SK-N-SH treated with all-trans-retinoic acid at 6 μM for 48 hours (cell line): Measurements from ENCODE around the gene GSC2.

Experiments
- ATAC-seq: fragments of 200-7000 bp; cut with Tn5 transposase; 3 replicates; pipeline ENCODE4 v1.9.1; 2020; ENCODE audit warnings: mild to moderate bottlenecking, moderate library complexity
- BACH2 ChIP-seq: fragments of 250-450 bp; sonication (Bioruptor Pico); IDR thresholded peaks from 2 replicates; pipeline ENCODE4 v1.9.0; 2021; ENCODE audit warnings: mild to moderate bottlenecking, borderline replicate concordance
- ESRRG ChIP-seq: fragments of 250-450 bp; sonication (Bioruptor Pico); IDR thresholded peaks from 2 replicates; pipeline ENCODE4 v1.6.1; 2021; ENCODE audit warnings: mild to moderate bottlenecking
- ISL1 ChIP-seq: fragments of 250-450 bp; sonication (Bioruptor Pico); IDR thresholded peaks from 2 replicates; pipeline ENCODE4 v2.1.2; 2022; ENCODE audit warnings: mild to moderate bottlenecking, moderate library complexity
- OSR1 ChIP-seq: fragments of 250-450 bp; sonication (Bioruptor Pico); IDR thresholded peaks from 2 replicates; pipeline ENCODE4 v1.8.0; 2022; ENCODE audit warnings: moderate library complexity, mild to moderate bottlenecking, inconsistent platforms
- PPARA ChIP-seq: fragments of 250-450 bp; sonication (Bioruptor Pico); IDR thresholded peaks from 2 replicates; pipeline ENCODE4 v1.5.0; 2020; ENCODE audit warnings: mild to moderate bottlenecking, borderline replicate concordance
- RARB ChIP-seq: fragments of 250-450 bp; sonication (Bioruptor Pico); IDR thresholded peaks from 2 replicates; pipeline ENCODE4 v1.8.0; 2021; ENCODE audit warnings: mild to moderate bottlenecking, moderate library complexity
- SNAI2 ChIP-seq: fragments of 250-450 bp; sonication (Bioruptor Pico); IDR thresholded peaks from 2 replicates; pipeline ENCODE4 v1.5.0; 2020; ENCODE audit warnings: mild to moderate bottlenecking, moderate library complexity
- TCF4 ChIP-seq: fragments of 250-450 bp; sonication (Bioruptor Pico); IDR thresholded peaks from 2 replicates; pipeline ENCODE4 v1.8.0; 2021; ENCODE audit warnings: mild to moderate bottlenecking, moderate library complexity, borderline replicate concordance
- TOX ChIP-seq: fragments of 250-450 bp; sonication (Bioruptor Pico); IDR thresholded peaks from 2 replicates; pipeline ENCODE4 v1.8.0; 2021; ENCODE audit warnings: mild to moderate bottlenecking, moderate library complexity, borderline replicate concordance
- ZC3H10 ChIP-seq: fragments of 250-450 bp; sonication (Bioruptor Pico); IDR thresholded peaks from 2 replicates; pipeline ENCODE4 v1.5.1; 2021; ENCODE audit warnings: mild to moderate bottlenecking, moderate library complexity
- ZFP3 ChIP-seq: fragments of 250-450 bp; sonication (Bioruptor Pico); IDR thresholded peaks from 2 replicates; pipeline ENCODE4 v1.5.0; 2020; ENCODE audit warnings: mild to moderate bottlenecking, moderate library complexity
- ZFP30 ChIP-seq: fragments of 450-650 bp; formaldehyde crosslinking; IDR thresholded peaks from 2 replicates; pipeline ENCODE4 v1.5.0; 2022; ENCODE audit warnings: mild to moderate bottlenecking, moderate library complexity
- ZNF565 ChIP-seq: fragments of 450-650 bp; formaldehyde crosslinking; conservative IDR thresholded peaks from 2 replicates; pipeline ENCODE4 v1.5.0; 2020; ENCODE audit warnings: low read depth, mild to moderate bottlenecking, moderate library complexity
- ZNF70 ChIP-seq: fragments of 450-650 bp; formaldehyde crosslinking; IDR thresholded peaks from 2 replicates; pipeline ENCODE4 v1.5.0; 2020; ENCODE audit warnings: mild to moderate bottlenecking, moderate library complexity
- ZNF8 ChIP-seq: fragments of 450-650 bp; formaldehyde crosslinking; IDR thresholded peaks from 2 replicates; pipeline ENCODE4 v1.5.0; 2020; ENCODE audit warnings: mild to moderate bottlenecking, moderate library complexity
- TF ChIP-seq, protein P1 (sequence below): fragments of 250-450 bp; sonication (Bioruptor Pico); IDR thresholded peaks from 2 replicates; pipeline ENCODE4 v1.8.0; 2020; ENCODE audit warnings: mild to moderate bottlenecking, moderate library complexity, borderline replicate concordance
- TF ChIP-seq, protein P2 (sequence below): fragments of 250-450 bp; sonication (Bioruptor Pico); IDR thresholded peaks from 2 replicates; pipeline ENCODE4 v1.5.1; 2021; ENCODE audit warnings: mild to moderate bottlenecking, moderate library complexity
- TF ChIP-seq, protein P3 (sequence below): fragments of 250-450 bp; sonication (Bioruptor Pico); IDR thresholded peaks from 2 replicates; pipeline ENCODE4 v1.8.0; 2021; ENCODE audit warnings: low read depth, mild to moderate bottlenecking, moderate library complexity, borderline replicate concordance
- TF ChIP-seq, protein P4 (sequence below): fragments of 250-450 bp; sonication (Bioruptor Pico); IDR thresholded peaks from 2 replicates; pipeline ENCODE4 v1.5.0; 2020; ENCODE audit warnings: mild to moderate bottlenecking, moderate library complexity

GSC2 gene

DNA sequence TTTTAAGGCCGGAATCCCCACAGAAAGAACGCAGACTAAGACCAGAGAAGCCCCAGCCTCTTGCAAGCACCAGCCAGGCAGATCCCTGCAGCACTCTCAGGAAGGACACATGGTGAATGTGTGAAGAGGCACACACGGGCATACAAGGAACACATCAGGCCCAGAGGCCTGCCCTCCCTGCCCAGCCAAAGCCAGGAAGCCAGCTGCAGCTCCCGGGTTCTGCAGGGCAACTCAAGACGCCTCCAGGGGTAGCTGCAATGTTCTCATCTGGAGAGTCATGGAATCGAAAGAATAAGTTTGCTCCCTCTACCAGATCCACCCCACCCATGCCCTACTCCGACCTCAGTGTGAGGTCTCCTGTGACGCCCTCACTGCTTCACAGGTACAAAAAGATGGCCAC lies 30.1 kb downstream of the GSC2 start:
- TF ChIP-seq ZNF8 (CRISPR knock-in tag) = no peak
- no peak for TF ChIP-seq BACH2 (CRISPR knock-in tag)
- TF ChIP-seq ZC3H10 (CRISPR knock-in tag) = no peak
- no peak for ATAC-seq

DNA sequence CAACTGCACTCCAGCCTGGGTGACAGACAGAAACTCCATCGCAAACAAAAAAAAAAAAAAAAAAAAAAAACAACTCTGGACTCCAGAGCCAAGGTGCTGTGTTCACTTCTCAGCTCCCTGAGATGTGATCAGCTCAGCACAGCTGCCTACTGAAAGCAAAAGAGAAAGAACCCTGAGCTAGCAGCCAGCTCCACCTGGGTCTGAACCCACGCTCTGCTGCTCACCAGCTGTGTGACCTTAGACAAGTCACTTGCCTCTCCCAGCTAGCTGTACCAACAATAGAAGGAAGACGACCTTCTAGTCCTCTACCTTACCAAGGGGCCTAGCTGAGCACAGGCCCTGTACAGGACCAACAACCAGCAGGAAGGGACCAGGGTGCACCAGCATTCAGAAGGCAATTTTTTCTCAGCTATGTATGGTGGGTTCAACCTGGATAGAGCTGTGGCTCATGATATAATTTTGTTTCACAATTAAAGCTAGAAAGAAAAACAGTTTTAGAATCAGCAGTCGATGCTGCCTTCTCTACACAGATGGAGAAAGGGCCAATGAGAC lies 31.7 kb downstream of the GSC2 start:
- TF ChIP-seq TOX (CRISPR knock-in tag) = no peak
- TF ChIP-seq, protein P1, sequence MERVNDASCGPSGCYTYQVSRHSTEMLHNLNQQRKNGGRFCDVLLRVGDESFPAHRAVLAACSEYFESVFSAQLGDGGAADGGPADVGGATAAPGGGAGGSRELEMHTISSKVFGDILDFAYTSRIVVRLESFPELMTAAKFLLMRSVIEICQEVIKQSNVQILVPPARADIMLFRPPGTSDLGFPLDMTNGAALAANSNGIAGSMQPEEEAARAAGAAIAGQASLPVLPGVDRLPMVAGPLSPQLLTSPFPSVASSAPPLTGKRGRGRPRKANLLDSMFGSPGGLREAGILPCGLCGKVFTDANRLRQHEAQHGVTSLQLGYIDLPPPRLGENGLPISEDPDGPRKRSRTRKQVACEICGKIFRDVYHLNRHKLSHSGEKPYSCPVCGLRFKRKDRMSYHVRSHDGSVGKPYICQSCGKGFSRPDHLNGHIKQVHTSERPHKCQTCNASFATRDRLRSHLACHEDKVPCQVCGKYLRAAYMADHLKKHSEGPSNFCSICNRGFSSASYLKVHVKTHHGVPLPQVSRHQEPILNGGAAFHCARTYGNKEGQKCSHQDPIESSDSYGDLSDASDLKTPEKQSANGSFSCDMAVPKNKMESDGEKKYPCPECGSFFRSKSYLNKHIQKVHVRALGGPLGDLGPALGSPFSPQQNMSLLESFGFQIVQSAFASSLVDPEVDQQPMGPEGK = no peak
- TF ChIP-seq, protein P2, sequence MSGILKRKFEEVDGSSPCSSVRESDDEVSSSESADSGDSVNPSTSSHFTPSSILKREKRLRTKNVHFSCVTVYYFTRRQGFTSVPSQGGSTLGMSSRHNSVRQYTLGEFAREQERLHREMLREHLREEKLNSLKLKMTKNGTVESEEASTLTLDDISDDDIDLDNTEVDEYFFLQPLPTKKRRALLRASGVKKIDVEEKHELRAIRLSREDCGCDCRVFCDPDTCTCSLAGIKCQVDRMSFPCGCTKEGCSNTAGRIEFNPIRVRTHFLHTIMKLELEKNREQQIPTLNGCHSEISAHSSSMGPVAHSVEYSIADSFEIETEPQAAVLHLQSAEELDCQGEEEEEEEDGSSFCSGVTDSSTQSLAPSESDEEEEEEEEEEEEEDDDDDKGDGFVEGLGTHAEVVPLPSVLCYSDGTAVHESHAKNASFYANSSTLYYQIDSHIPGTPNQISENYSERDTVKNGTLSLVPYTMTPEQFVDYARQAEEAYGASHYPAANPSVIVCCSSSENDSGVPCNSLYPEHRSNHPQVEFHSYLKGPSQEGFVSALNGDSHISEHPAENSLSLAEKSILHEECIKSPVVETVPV = no peak
- TF ChIP-seq, protein P3, sequence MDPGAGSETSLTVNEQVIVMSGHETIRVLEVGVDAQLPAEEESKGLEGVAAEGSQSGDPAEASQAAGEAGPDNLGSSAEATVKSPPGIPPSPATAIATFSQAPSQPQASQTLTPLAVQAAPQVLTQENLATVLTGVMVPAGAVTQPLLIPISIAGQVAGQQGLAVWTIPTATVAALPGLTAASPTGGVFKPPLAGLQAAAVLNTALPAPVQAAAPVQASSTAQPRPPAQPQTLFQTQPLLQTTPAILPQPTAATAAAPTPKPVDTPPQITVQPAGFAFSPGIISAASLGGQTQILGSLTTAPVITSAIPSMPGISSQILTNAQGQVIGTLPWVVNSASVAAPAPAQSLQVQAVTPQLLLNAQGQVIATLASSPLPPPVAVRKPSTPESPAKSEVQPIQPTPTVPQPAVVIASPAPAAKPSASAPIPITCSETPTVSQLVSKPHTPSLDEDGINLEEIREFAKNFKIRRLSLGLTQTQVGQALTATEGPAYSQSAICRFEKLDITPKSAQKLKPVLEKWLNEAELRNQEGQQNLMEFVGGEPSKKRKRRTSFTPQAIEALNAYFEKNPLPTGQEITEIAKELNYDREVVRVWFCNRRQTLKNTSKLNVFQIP (CRISPR knock-in tag) = no peak
- no peak for TF ChIP-seq ZNF8 (CRISPR knock-in tag)
- TF ChIP-seq TCF4 (CRISPR knock-in tag) = no peak
- TF ChIP-seq BACH2 (CRISPR knock-in tag) = no peak
- no peak for TF ChIP-seq ZNF565 (CRISPR knock-in tag)
- no peak for TF ChIP-seq SNAI2
- TF ChIP-seq ISL1 (CRISPR knock-in tag) = no peak
- TF ChIP-seq, protein P4, sequence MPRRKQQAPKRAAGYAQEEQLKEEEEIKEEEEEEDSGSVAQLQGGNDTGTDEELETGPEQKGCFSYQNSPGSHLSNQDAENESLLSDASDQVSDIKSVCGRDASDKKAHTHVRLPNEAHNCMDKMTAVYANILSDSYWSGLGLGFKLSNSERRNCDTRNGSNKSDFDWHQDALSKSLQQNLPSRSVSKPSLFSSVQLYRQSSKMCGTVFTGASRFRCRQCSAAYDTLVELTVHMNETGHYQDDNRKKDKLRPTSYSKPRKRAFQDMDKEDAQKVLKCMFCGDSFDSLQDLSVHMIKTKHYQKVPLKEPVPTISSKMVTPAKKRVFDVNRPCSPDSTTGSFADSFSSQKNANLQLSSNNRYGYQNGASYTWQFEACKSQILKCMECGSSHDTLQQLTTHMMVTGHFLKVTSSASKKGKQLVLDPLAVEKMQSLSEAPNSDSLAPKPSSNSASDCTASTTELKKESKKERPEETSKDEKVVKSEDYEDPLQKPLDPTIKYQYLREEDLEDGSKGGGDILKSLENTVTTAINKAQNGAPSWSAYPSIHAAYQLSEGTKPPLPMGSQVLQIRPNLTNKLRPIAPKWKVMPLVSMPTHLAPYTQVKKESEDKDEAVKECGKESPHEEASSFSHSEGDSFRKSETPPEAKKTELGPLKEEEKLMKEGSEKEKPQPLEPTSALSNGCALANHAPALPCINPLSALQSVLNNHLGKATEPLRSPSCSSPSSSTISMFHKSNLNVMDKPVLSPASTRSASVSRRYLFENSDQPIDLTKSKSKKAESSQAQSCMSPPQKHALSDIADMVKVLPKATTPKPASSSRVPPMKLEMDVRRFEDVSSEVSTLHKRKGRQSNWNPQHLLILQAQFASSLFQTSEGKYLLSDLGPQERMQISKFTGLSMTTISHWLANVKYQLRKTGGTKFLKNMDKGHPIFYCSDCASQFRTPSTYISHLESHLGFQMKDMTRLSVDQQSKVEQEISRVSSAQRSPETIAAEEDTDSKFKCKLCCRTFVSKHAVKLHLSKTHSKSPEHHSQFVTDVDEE (CRISPR knock-in tag) = no peak
- TF ChIP-seq OSR1 = no peak
- TF ChIP-seq ZNF70 = no peak
- TF ChIP-seq ZC3H10 (CRISPR knock-in tag) = no peak
- no peak for ATAC-seq

DNA sequence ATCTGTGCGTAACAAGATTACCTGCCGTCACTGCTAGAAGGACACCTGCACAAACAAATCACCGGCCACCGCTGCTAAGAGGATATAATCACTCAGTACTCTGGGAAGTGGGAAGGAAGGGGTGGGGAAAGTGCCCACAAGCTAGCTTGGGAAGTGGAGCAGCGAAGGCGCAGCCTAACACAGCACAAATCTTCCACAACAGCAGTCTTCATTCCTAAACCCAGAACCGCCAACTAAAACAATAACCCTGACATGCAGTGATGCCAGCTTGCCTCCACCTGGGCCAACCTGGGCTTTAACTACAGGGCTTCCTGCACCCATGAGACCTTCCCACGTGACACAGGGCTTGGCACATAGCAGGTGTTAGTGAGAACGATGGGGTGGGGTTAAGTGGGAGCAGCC lies 33.0 kb downstream of the GSC2 start:
- TF ChIP-seq PPARA (CRISPR knock-in tag) (no peak), BACH2 (CRISPR knock-in tag) (no peak), ZNF8 (CRISPR knock-in tag) (no peak), ZC3H10 (CRISPR knock-in tag) (no peak), ZNF70 (no peak), ESRRG (CRISPR knock-in tag) (no peak), ZFP30 (CRISPR knock-in tag) (no peak), SNAI2 (no peak)
- TF ChIP-seq, protein P2 = no peak
- no peak for ATAC-seq

DNA sequence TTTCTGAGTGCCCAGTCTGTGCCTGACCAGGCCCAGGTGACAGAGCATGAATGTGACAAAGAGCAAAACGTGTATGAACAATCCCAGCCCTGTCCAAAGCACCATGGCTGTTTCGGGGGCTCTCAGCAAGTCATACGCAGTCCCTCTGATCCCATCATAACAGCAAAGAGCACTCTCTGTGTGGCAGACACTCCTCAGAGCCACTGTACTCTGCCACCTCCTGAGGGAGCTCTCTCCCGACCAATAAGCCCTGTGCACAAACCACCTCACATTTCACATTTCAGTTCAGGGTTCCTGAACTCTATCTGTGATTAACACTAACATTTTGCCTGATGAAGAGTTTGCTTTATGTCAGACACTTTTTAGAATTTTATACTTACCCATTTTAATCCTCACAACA lies 34.5 kb downstream of the GSC2 start:
- no peak; the same call in 2 of the 3 replicates for ATAC-seq
- no peak for TF ChIP-seq ZNF565 (CRISPR knock-in tag)
- TF ChIP-seq ZFP30 (CRISPR knock-in tag) = no peak
- TF ChIP-seq, protein P3 (CRISPR knock-in tag) = no peak
- no peak for TF ChIP-seq TOX (CRISPR knock-in tag)
- no peak for TF ChIP-seq SNAI2
- TF ChIP-seq, protein P1 = no peak
- TF ChIP-seq TCF4 (CRISPR knock-in tag) = no peak
- no peak for TF ChIP-seq ZC3H10 (CRISPR knock-in tag)
- no peak for TF ChIP-seq OSR1
- no peak for TF ChIP-seq RARB (CRISPR knock-in tag)
- TF ChIP-seq, protein P2 = no peak
- no peak for TF ChIP-seq BACH2 (CRISPR knock-in tag)
- no peak for TF ChIP-seq PPARA (CRISPR knock-in tag)
- TF ChIP-seq ZFP3 (CRISPR knock-in tag) = no peak
